ENCODE measurements around the gene TRAIP. TPM values are rescaled to one million over a fixed set of nuclear protein-coding genes. Genes with fewer than 3 reads are reported as not detected.
"Not testable (repeated sequence)": the region's sequence is repeated elsewhere in the genome, so short reads cannot be mapped to it uniquely, and the experiment has no call there.

The TRAIP gene
- polyA plus RNA-seq, 2 of the 4 experiments (the other 2 are of a cell fraction): 10.2 to 10.7 TPM

DNA sequence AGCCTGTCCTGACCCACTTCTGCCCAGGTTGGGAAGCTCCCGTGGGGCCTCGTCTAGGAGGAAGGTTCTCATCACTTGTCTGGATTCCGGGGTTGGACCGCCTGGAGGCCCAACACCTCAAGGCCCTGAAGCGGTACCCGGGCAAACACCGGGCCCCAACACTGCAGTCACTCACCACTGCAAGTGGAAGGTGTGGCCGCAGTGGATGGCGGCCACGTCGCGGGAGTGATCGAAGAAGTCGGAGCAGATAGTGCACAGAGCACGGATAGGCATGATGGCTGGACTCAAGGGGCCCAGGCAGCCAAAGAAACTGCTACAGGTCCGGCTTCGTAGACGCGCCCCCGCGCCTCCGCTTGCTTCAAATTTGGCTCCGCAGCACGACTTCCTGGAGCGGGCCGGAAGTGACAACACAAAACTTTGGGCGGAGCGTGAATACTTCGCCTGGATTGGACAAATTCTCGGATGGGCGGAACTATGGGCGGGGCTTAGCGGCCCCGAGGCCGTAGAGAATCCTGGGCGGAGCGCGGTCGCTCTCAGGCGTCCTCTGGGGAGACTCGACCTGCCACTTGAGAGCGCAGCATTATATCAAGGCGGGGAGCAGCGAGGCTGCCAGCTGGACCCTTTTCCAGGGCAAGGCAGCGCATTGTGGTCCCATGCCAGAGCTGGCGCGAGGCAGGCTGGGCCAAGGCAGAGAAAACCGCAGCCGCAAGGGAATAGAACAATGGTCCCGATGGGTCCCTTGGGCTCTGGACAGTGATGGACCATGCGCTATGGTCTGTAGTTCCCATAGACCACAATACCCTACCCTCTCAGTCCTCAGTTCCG lies at the start of gene TRAIP (continued):
- TF ChIP-seq, protein P1, sequence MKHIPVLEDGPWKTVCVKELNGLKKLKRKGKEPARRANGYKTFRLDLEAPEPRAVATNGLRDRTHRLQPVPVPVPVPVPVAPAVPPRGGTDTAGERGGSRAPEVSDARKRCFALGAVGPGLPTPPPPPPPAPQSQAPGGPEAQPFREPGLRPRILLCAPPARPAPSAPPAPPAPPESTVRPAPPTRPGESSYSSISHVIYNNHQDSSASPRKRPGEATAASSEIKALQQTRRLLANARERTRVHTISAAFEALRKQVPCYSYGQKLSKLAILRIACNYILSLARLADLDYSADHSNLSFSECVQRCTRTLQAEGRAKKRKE (CRISPR knock-in tag; IDR thresholded peaks at IDR 0.05; ENCODE audit: low read depth): no peak
- TF ChIP-seq KDM1A (IDR thresholded peaks at IDR 0.05; ENCODE audit: low read depth): no peak
- no peak for TF ChIP-seq HOXA7 (CRISPR knock-in tag; IDR thresholded peaks at IDR 0.05)
- TF ChIP-seq, protein P2, sequence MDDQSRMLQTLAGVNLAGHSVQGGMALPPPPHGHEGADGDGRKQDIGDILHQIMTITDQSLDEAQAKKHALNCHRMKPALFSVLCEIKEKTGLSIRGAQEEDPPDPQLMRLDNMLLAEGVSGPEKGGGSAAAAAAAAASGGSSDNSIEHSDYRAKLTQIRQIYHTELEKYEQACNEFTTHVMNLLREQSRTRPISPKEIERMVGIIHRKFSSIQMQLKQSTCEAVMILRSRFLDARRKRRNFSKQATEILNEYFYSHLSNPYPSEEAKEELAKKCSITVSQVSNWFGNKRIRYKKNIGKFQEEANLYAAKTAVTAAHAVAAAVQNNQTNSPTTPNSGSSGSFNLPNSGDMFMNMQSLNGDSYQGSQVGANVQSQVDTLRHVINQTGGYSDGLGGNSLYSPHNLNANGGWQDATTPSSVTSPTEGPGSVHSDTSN (IDR thresholded peaks at IDR 0.05): no peak
- no peak for TF ChIP-seq EHMT2 (IDR thresholded peaks at IDR 0.05; ENCODE audit: low read depth)
- no peak for TF ChIP-seq EHF (CRISPR knock-in tag; IDR thresholded peaks at IDR 0.05)
- TF ChIP-seq CHD4 (IDR thresholded peaks at IDR 0.05; ENCODE audit: borderline replicate concordance): no peak
- TF ChIP-seq PHF8 (IDR thresholded peaks at IDR 0.05; ENCODE audit: borderline replicate concordance, low read depth): peak; percentile 17; the same call in 1 of the 2 replicates

- WGBS (ENCODE audit: missing lambda C conversion rate): 83% methylated on average over 9 of the region's 13 CpGs
- not testable (repeated sequence) for FAIRE-seq
These were observed 48.1 kb upstream of the TRAIP start for GRCh38 chr3:49904448-49904847.

DNA sequence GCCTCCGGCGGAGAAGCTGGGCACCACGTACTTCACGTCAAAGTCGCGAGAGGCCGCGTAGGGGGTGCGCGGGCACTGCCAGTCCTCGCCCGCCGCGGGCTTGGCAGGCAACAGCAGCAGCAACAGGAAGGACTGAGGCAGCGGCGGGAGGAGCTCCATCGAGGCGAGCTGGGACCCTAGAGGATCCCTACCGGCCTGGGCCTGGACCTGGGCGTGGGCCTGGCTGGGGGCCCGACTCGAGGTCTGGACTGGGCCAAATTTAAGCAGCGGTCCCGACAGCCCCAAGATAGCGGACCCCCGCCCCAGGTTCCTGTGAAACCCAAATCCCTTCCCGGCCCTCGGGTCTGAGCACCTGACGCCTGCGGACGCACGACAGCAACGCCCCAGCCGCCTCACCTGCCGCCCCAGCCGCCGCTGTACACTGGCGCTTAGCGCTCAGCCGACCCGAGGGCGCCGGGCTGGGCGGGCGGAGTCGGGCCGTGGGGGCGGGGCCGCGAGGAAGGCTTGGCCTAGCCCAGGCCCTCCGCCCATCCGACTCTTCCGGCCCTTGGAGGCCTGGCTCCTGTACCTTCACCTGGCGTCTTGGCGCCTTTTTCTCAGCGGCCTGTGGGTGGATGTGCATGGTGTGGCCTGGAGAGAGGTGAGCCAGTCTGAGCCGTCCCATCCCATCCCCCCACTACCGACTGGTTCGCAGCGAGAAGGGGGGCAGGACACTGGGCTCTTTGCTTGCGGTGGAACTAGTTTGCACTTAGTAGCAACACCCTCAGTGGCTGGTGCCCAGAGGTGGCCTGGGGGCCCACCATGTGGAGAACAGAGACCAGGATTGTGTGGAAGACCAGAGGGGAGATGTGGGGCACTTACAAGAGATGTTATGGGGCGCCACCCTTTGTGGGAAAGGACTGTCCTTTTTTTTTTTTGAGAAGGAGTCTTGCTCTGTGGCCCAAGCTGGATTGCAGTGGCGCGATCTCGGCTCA lies 47.4 kb upstream of the TRAIP start, which contains the start of gene MST1R:
MST1R (minus strand) TSS at position 423 of the 974 bp plus-strand sequence; CDS start at position 159, 264 bp downstream.
- Histone ChIP-seq H3K4me1 (peaks cover 62% of the 10 kb centered on the region), H3K4me3 (peak within 1 kb of the TSS; percentile 34), H3K27ac (peak within 1 kb of the TSS; percentile 85 to 93), H3K9me3 (no peaks in the 10 kb centered on the region), H3K4me2 (peak within 1 kb of the TSS; percentile 84)
- DNase-seq (ENCODE audit: low read depth in 1 of 2, low spot score in 1 of 2): peak; percentile 74 to 76
- no peak for FAIRE-seq
- CTCF ChIA-PET: interaction anchor here (0.8 to 4.9 kb wide), 4 partner anchors 25 to 101 kb away, joined by 3 to 46 read pairs (median 15); partner anchors contain the start of gene INKA1
- WGBS (ENCODE audit: missing lambda C conversion rate): 60% methylated on average over 25 of the region's 65 CpGs
- ATAC-seq: peak; percentile 68 to 85
- POLR2A ChIA-PET: no interaction called here
- TF ChIP-seq EP300 (IDR thresholded peaks at IDR 0.05) (no peak), CHD4 (IDR thresholded peaks at IDR 0.05; ENCODE audit: borderline replicate concordance) (no peak), CBX8 (IDR thresholded peaks at IDR 0.05) (no peak), ZNF302 (CRISPR knock-in tag; IDR thresholded peaks at IDR 0.05) (no peak), FOSL2 (IDR thresholded peaks at IDR 0.05) (no peak), FOSL2 (CRISPR knock-in tag; IDR thresholded peaks at IDR 0.05) (no peak), CBX2 (IDR thresholded peaks at IDR 0.05; ENCODE audit: borderline replicate concordance, low read depth) (no peak), MAFK (IDR thresholded peaks at IDR 0.05; ENCODE audit: partially characterized antibody) (no peak), JUN (IDR thresholded peaks at IDR 0.05) (peak in 1 of 2 experiments; percentile 41; a peak in 1 of 5 replicates), MAX (IDR thresholded peaks at IDR 0.05) (peak; percentile 41; the same call in 1 of the 2 replicates), NFE2L2 (conservative IDR thresholded peaks at IDR 0.05; ENCODE audit: low read length) (no peak), HDAC2 (IDR thresholded peaks at IDR 0.05) (no peak), HOXA7 (CRISPR knock-in tag; IDR thresholded peaks at IDR 0.05) (no peak), GATA3 (IDR thresholded peaks at IDR 0.05; ENCODE audit: borderline replicate concordance) (no peak), POLR2A (IDR thresholded peaks at IDR 0.05; ENCODE audit: low read length) (peak; percentile 48; the same call in 1 of the 2 replicates), HES2 (IDR thresholded peaks at IDR 0.05) (no peak), CHD2 (IDR thresholded peaks at IDR 0.05; ENCODE audit: low read length, partially characterized antibody) (no peak), TFCP2L1 (CRISPR knock-in tag; IDR thresholded peaks at IDR 0.05) (no peak), PHF8 (IDR thresholded peaks at IDR 0.05; ENCODE audit: borderline replicate concordance, low read depth) (no peak), EHF (CRISPR knock-in tag; IDR thresholded peaks at IDR 0.05) (no peak), ESRRA (IDR thresholded peaks at IDR 0.05; ENCODE audit: borderline replicate concordance, low read length) (no peak), HOXB5 (CRISPR knock-in tag; IDR thresholded peaks at IDR 0.05) (no peak), POLR2AphosphoS2 (conservative IDR thresholded peaks at IDR 0.05; ENCODE audit: low read length) (no peak), MAZ (IDR thresholded peaks at IDR 0.05; ENCODE audit: borderline replicate concordance, low read depth, low read length) (no peak), USF2 (IDR thresholded peaks at IDR 0.05) (no peak)
- TF ChIP-seq, protein P3, sequence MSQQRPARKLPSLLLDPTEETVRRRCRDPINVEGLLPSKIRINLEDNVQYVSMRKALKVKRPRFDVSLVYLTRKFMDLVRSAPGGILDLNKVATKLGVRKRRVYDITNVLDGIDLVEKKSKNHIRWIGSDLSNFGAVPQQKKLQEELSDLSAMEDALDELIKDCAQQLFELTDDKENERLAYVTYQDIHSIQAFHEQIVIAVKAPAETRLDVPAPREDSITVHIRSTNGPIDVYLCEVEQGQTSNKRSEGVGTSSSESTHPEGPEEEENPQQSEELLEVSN (IDR thresholded peaks at IDR 0.05; ENCODE audit: borderline replicate concordance, low read depth): peak; percentile 61; the same call in 1 of the 2 replicates

More at GRCh38 chr3:49904448-49904847, 48.1 kb upstream of the TRAIP start:
- peak overlapping the region; percentile 85 to 93 for H3K27ac ChIP-seq
- H3K4me2 ChIP-seq: peak overlapping the region; percentile 84
- peaks cover 59% of the 10 kb centered on the region for H3K4me1 ChIP-seq
- peak overlapping the region; percentile 34; the same call in 1 of the 3 replicates for H3K4me3 ChIP-seq
- POLR2A ChIA-PET; ATAC-seq; H3K9me3 ChIP-seq; DNase-seq (ENCODE audit: low read depth in 1 of 2, low spot score in 1 of 2): not testable (repeated sequence)
- CTCF ChIA-PET: interaction anchor here (0.8 to 4.9 kb wide), 5 partner anchors 9 to 102 kb away, joined by 3 to 46 read pairs (median 5); partner anchors contain the start of gene INKA1
